ENCODE data around the gene SLC35D1.

DNA sequence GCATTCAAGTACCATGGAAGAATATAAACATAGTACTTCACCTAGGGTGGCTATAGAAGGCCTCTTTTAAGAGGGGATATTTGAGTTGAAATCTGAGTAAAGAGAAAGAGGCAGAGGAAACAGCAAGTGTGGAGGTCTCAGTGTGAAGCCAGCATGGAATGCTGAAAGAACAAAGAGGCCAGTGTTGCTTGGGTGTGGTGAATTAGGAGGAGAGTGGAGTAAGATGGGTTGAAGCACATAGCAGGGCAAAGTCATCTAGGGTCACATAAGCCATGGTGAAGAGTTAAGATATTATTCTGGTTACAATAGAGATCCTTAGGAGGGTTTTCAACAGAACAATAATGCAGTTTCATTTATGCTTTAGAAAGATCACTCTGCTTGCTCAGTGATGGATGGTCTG, 43.4 kb upstream of the SLC35D1 start:
- TF ChIP-seq POLR2AphosphoS5 (IDR thresholded peaks at IDR 0.05) (no peak), POLR2A (IDR thresholded peaks at IDR 0.05) (no peak), EP300 (IDR thresholded peaks at IDR 0.05) (no peak)
- TF ChIP-seq, protein P1, sequence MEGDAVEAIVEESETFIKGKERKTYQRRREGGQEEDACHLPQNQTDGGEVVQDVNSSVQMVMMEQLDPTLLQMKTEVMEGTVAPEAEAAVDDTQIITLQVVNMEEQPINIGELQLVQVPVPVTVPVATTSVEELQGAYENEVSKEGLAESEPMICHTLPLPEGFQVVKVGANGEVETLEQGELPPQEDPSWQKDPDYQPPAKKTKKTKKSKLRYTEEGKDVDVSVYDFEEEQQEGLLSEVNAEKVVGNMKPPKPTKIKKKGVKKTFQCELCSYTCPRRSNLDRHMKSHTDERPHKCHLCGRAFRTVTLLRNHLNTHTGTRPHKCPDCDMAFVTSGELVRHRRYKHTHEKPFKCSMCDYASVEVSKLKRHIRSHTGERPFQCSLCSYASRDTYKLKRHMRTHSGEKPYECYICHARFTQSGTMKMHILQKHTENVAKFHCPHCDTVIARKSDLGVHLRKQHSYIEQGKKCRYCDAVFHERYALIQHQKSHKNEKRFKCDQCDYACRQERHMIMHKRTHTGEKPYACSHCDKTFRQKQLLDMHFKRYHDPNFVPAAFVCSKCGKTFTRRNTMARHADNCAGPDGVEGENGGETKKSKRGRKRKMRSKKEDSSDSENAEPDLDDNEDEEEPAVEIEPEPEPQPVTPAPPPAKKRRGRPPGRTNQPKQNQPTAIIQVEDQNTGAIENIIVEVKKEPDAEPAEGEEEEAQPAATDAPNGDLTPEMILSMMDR (IDR thresholded peaks at IDR 0.05) = no peak

Measured in gastroesophageal sphincter (tissue), 3 donors.